Measurements from ENCODE around the gene EIPR1.

- no peak for TF ChIP-seq CTCF (IDR thresholded peaks at IDR 0.05)
- TF ChIP-seq POLR2AphosphoS5 (IDR thresholded peaks at IDR 0.05) = no peak
Measured at GRCh38 chr2:3223080-3223923, 154.3 kb downstream of the EIPR1 start.
